Astrocyte (in vitro differentiated cells and primary cell): ENCODE measurements around the gene MT3.

Experiments
- EZH2 ChIP-seq: IDR thresholded peaks from 2 replicates; pipeline ENCODE4 v1.6.1; 2012; ENCODE audit warnings: mild to moderate bottlenecking, low read length, inconsistent platforms; ENCODE audit not compliant: insufficient read depth
- TF ChIP-seq, protein P1 (sequence below): IDR thresholded peaks from 2 replicates; pipeline ENCODE4 v1.5.1; 2011; ENCODE audit warnings: low read depth, mild to moderate bottlenecking, inconsistent platforms, low read length, moderate library complexity; ENCODE audit not compliant: insufficient read depth

DNA sequence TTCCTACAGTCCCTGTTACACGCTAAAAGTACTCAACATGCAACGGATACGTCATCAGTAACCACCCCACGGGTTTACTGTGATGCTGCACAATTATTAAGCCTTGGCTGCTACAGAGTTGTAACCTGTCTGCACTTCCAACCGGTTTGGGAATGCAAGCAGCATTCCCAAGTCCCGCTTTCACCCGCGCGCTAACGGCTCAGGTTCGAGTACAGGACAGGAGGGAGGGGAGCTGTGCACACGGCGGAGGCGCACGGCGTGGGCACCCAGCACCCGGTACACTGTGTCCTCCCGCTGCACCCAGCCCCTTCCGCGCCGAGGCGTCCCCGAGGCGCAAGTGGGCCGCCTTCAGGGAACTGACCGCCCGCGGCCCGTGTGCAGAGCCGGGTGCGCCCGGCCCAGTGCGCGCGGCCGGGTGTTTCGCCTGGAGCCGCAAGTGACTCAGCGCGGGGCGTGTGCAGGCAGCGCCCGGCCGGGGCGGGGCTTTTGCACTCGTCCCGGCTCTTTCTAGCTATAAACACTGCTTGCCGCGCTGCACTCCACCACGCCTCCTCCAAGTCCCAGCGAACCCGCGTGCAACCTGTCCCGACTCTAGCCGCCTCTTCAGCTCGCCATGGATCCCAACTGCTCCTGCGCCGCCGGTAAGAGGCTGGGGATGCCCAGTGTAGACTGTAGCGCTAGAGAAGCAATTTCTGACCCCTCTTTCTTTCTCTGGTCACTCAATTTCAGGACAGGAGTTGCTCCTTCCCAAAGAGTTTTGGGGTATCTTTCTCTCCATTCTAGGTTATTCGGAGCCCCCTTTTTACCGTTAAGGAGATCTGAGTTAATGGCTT lies 18.9 kb downstream of the MT3 start, which contains the start of gene MT2A:
- TF ChIP-seq, protein P1, sequence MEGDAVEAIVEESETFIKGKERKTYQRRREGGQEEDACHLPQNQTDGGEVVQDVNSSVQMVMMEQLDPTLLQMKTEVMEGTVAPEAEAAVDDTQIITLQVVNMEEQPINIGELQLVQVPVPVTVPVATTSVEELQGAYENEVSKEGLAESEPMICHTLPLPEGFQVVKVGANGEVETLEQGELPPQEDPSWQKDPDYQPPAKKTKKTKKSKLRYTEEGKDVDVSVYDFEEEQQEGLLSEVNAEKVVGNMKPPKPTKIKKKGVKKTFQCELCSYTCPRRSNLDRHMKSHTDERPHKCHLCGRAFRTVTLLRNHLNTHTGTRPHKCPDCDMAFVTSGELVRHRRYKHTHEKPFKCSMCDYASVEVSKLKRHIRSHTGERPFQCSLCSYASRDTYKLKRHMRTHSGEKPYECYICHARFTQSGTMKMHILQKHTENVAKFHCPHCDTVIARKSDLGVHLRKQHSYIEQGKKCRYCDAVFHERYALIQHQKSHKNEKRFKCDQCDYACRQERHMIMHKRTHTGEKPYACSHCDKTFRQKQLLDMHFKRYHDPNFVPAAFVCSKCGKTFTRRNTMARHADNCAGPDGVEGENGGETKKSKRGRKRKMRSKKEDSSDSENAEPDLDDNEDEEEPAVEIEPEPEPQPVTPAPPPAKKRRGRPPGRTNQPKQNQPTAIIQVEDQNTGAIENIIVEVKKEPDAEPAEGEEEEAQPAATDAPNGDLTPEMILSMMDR = no peak
- TF ChIP-seq EZH2 = no peak
